Upper lobe of left lung (tissue), 4 donors: ENCODE measurements around the gene PDIK1L.

ENCODE experiments used
- EP300 ChIP-seq, 4 donors: sonication (generic); formaldehyde crosslinking; IDR thresholded peaks; one replicate each; pipeline ENCODE4 v1.5.1; 2017; ENCODE audit warnings: antibody characterized with exemption in 4 of 4, control low read depth in 2 of 4
- POLR2A ChIP-seq, 4 donors: fragments of 450-650 bp; IDR thresholded peaks; one replicate each; pipeline ENCODE4 v1.5.1; 2016 to 2017; ENCODE audit warnings: antibody characterized with exemption in 4 of 4, mild to moderate bottlenecking in 2 of 4
- TF ChIP-seq, protein P1 (sequence below), 6 experiments: fragments of 450-650 bp in 4 of 6; fragments of 200-600 bp in 2 of 6; sonication (generic) in 2 of 6; IDR thresholded peaks; one replicate each; pipeline ENCODE4 v1.5.1; 2016 to 2019; ENCODE audit warnings: antibody characterized with exemption in 6 of 6

DNA sequence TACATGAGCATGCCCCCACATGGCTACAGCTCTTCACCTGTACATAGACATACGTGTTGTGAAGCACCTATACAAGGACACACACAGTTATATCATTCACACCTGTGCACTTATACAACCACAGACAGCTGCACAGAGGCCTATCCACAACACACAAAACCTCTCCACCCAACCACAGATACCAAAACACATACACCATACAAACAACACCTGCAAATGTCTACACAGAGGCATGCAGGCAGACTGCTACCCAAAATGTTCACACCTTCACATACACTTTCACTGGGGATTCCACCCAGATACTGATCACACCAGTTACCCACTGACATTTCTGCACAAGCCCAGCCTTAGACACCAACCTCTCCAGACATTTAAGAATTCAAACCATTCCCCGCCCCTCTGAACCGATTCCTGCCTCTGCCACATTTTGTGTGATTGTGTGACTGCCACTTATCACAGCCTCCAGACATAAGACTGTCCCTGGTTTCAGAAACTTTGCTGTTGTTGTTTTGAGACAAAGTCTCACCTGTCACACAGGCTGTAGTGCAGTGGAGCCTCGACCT, 55.2 kb downstream of the PDIK1L start:
- TF ChIP-seq, protein P1, sequence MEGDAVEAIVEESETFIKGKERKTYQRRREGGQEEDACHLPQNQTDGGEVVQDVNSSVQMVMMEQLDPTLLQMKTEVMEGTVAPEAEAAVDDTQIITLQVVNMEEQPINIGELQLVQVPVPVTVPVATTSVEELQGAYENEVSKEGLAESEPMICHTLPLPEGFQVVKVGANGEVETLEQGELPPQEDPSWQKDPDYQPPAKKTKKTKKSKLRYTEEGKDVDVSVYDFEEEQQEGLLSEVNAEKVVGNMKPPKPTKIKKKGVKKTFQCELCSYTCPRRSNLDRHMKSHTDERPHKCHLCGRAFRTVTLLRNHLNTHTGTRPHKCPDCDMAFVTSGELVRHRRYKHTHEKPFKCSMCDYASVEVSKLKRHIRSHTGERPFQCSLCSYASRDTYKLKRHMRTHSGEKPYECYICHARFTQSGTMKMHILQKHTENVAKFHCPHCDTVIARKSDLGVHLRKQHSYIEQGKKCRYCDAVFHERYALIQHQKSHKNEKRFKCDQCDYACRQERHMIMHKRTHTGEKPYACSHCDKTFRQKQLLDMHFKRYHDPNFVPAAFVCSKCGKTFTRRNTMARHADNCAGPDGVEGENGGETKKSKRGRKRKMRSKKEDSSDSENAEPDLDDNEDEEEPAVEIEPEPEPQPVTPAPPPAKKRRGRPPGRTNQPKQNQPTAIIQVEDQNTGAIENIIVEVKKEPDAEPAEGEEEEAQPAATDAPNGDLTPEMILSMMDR (IDR thresholded peaks at IDR 0.05), result no peak
- TF ChIP-seq POLR2A (IDR thresholded peaks at IDR 0.05) (no peak), EP300 (IDR thresholded peaks at IDR 0.05) (no peak)
